ENCODE data around the gene PLEKHA8. TPM values are rescaled to one million over a fixed set of nuclear protein-coding genes. Genes with fewer than 3 reads are reported as not detected.

Gene PLEKHA8
- total and polyA plus RNA-seq, 10 donors: 1.4 to 13.6 (median 8.4) TPM

DNA sequence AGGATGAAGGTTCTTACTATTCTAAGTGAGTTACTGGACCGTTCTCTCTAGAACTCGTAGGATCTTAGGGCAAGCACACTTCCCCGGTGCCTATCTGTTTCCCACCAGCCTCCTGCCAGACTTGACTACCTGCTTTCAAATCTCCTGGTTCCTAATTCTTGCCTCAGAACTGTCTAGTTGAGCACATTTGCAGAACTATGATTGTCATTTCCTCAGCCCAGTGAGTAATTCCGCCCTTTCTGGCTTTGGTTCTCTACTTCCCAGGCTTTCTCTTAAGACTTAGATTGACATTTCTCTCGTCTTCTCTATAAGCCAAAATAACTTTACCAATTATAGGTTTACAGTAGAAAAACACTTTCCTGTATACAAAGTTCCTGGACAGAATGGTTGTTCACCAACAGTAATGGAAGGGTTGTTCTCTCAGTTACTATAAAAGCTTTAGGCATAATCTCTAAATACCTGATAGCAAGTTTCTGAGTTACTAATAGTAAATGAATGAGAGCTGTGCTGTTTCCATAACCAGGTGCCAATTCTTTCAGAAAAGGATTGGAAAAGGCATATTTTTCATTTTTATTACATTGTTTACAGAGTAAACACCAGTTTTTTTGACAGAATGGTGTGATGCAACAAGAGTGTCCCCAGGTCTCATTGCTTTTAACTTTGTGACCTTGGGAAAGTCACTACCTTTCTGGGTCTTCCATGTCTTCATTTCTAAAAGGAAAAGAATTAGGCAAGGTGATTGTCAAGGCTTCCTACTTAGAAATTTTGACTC, 41.1 kb downstream of the PLEKHA8 start:
- no peak overlapping the region for H3K27ac ChIP-seq
- DNase-seq: no peak
- no peak for TF ChIP-seq POLR2A (IDR thresholded peaks at IDR 0.05)
- TF ChIP-seq POLR2AphosphoS5 (IDR thresholded peaks at IDR 0.05): no peak
- TF ChIP-seq, protein P1, sequence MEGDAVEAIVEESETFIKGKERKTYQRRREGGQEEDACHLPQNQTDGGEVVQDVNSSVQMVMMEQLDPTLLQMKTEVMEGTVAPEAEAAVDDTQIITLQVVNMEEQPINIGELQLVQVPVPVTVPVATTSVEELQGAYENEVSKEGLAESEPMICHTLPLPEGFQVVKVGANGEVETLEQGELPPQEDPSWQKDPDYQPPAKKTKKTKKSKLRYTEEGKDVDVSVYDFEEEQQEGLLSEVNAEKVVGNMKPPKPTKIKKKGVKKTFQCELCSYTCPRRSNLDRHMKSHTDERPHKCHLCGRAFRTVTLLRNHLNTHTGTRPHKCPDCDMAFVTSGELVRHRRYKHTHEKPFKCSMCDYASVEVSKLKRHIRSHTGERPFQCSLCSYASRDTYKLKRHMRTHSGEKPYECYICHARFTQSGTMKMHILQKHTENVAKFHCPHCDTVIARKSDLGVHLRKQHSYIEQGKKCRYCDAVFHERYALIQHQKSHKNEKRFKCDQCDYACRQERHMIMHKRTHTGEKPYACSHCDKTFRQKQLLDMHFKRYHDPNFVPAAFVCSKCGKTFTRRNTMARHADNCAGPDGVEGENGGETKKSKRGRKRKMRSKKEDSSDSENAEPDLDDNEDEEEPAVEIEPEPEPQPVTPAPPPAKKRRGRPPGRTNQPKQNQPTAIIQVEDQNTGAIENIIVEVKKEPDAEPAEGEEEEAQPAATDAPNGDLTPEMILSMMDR (IDR thresholded peaks at IDR 0.05 in 8 of 11, conservative IDR thresholded peaks at IDR 0.05 in 3 of 11): no peak
- intact Hi-C loops (cut with DNase I; ENCODE audit: low total_unique reads): loop anchor here (10.0 kb wide), 1 partner anchor 124 kb away; no protein-coding TSS in a partner anchor
- peaks cover 0 to 46% (median 0%) of the 10 kb centered on the region in 6 donors for H3K36me3 ChIP-seq
- no peaks in the 10 kb centered on the region for H3K9me3 ChIP-seq
- no peak overlapping the region for H3K4me3 ChIP-seq
- H3K4me1 ChIP-seq: peaks cover 0 to under 1% (median 0%) of the 10 kb centered on the region in 6 donors
- WGBS, 5 donors: 77 to 90% (median 88%) methylated on average over 5 of the region's 5 CpGs
- H3K27me3 ChIP-seq (replicated peaks in 1 of 7): no peaks in the 10 kb centered on the region

DNA sequence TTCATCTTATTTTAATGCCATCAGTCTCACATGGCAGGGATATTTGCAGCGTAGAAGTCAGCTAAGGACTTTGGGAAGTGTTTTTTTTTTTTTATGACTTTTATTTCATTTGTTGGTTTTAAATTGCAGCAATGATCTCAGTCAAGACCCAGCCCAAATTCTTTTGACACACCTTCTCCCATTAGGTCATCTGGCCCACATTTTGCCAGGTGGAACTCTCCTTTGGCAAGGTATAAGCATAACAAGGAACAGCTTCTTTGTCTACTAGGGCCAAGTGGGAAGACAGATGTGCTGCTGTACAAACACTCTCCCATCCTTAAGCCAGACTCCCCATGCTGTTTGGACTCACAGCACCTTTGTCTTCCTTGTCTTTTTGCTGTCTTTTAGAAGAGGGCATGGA, 41.8 kb downstream of the PLEKHA8 start:
- no peak overlapping the region for H3K27ac ChIP-seq
- no peaks in the 10 kb centered on the region for H3K9me3 ChIP-seq
- no peak for TF ChIP-seq POLR2A (IDR thresholded peaks at IDR 0.05)
- TF ChIP-seq POLR2AphosphoS5 (IDR thresholded peaks at IDR 0.05): no peak
- TF ChIP-seq, protein P1 (IDR thresholded peaks at IDR 0.05 in 8 of 11, conservative IDR thresholded peaks at IDR 0.05 in 3 of 11): no peak
- intact Hi-C loops (cut with DNase I; ENCODE audit: low total_unique reads): no loop called here
- 0 to 45% (median 0%) methylated on average over 1 of the region's 1 CpG for WGBS, 5 donors
- H3K4me1 ChIP-seq: peaks cover 0 to 7% (median 0%) of the 10 kb centered on the region in 6 donors
- peaks cover 0 to 40% (median 0%) of the 10 kb centered on the region in 6 donors for H3K36me3 ChIP-seq
- H3K4me3 ChIP-seq: no peak overlapping the region
- H3K27me3 ChIP-seq (replicated peaks in 1 of 7): no peaks in the 10 kb centered on the region
- DNase-seq: no peak

DNA sequence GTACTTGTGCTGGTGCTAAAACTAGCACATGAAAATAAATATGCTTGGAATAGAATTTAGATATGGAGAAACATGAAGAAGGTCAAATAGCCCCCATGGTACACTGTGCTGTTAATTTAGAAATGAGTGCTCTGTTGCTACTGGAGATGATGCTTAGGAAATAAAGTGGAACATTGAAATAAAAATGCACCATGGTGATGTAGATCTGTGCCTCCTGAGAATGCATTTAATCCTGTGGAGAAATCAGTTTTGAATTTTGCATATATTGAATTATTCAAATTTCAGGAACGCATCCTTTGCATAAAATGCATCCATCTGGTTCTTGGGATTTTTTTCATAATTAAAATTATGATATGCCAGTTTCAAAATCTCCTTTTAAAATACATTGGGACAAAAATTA, 44.5 kb downstream of the PLEKHA8 start:
- no peak overlapping the region for H3K4me3 ChIP-seq
- intact Hi-C loops (cut with DNase I; ENCODE audit: low total_unique reads): no loop called here
- H3K27me3 ChIP-seq (replicated peaks in 1 of 7): no peaks in the 10 kb centered on the region
- no peaks in the 10 kb centered on the region for H3K9me3 ChIP-seq
- WGBS, 5 donors: 93 to 98% (median 97%) methylated on average over 1 of the region's 1 CpG
- TF ChIP-seq POLR2A (IDR thresholded peaks at IDR 0.05) (no peak), POLR2AphosphoS5 (IDR thresholded peaks at IDR 0.05) (no peak)
- TF ChIP-seq, protein P1 (IDR thresholded peaks at IDR 0.05 in 8 of 11, conservative IDR thresholded peaks at IDR 0.05 in 3 of 11): no peak
- no peak for DNase-seq
- peaks cover 0 to 22% (median 0%) of the 10 kb centered on the region in 6 donors for H3K36me3 ChIP-seq
- peaks cover 0 to 7% (median 0%) of the 10 kb centered on the region in 6 donors for H3K4me1 ChIP-seq
- no peak overlapping the region for H3K27ac ChIP-seq

DNA sequence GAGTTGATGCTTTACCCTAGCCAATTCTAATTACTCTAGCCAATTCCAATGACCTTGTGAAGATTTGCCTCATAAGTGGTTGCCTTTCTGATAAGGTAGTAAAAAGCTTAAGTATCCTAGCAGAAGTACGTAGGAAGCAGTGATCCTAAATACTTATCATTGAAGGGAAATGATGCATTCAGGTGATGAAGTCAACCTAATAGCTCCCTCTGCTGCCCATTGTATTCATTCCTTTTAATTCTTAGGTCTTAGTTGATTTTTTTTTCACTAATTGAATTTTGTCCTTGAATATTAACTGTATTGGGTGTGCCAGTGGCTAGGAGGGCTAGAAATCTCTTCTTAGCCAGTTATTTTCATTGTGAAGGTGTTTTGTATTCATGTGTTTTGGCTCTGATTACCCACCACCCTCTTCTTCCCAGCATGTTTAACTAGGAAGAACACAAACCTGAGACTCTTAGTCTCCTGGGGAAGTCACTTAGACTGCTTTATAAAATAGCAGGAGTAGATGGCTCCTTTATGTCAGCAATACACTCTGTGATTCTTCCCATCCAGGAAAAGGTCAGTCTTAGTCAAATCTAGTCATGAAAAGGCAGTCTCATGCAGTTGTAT, 46.3 kb downstream of the PLEKHA8 start:
- Histone ChIP-seq H3K27ac (no peak overlapping the region), H3K36me3 (peaks cover 0 to 37% (median 3%) of the 10 kb centered on the region in 6 donors), H3K4me3 (no peak overlapping the region), H3K9me3 (no peaks in the 10 kb centered on the region), H3K4me1 (peaks cover 0 to 7% (median 0%) of the 10 kb centered on the region in 6 donors), H3K27me3 (replicated peaks in 1 of 7) (no peaks in the 10 kb centered on the region)
- intact Hi-C loops (cut with DNase I; ENCODE audit: low total_unique reads): no loop called here
- DNase-seq: no peak
- 32 to 52% (median 34%) methylated on average over 1 of the region's 1 CpG for WGBS, 5 donors
- TF ChIP-seq POLR2A (IDR thresholded peaks at IDR 0.05) (no peak), POLR2AphosphoS5 (IDR thresholded peaks at IDR 0.05) (no peak)
- TF ChIP-seq, protein P1 (IDR thresholded peaks at IDR 0.05 in 8 of 11, conservative IDR thresholded peaks at IDR 0.05 in 3 of 11): peak in 5 of 11 experiments; percentile 20 to 47 (median 28)
